ENCODE results near the gene COPZ1.

The COPZ1 gene

GRCh38 chr12:54359762-54360351, 34.9 kb downstream of the COPZ1 start:
- no peak for DNase-seq (ENCODE audit: low spot score)

GRCh38 chr12:54360717-54361456, 36.0 kb downstream of the COPZ1 start:
- peak; percentile 62 for DNase-seq (ENCODE audit: low spot score)

- no peak for DNase-seq (ENCODE audit: low spot score)
These were observed 38.1 kb downstream of the COPZ1 start for GRCh38 chr12:54363047-54363446.

GRCh38 chr12:54363618-54364017, 38.7 kb downstream of the COPZ1 start:
- no peak for DNase-seq (ENCODE audit: low spot score)

GRCh38 chr12:54364413-54364812, 39.5 kb downstream of the COPZ1 start, which contains the start of gene GPR84:
GPR84 (minus strand) TSS chr12:54364486; CDS start chr12:54363851, 635 bp downstream.
- no peak for DNase-seq (ENCODE audit: low spot score)

- no peak for DNase-seq (ENCODE audit: low spot score)
These were observed 43.2 kb downstream of the COPZ1 start for GRCh38 chr12:54368025-54368708.

GRCh38 chr12:54368709-54369596, 44.0 kb downstream of the COPZ1 start:
- DNase-seq (ENCODE audit: low spot score), result peak; percentile 82

- no peak for DNase-seq (ENCODE audit: low spot score)
These were observed 44.7 kb downstream of the COPZ1 start for GRCh38 chr12:54369597-54370131.

- peak; percentile 88 for DNase-seq (ENCODE audit: low spot score)
These were observed 45.3 kb downstream of the COPZ1 start for GRCh38 chr12:54370171-54370730.

- no peak for DNase-seq (ENCODE audit: low spot score)
These were observed 46.6 kb downstream of the COPZ1 start for GRCh38 chr12:54371328-54372112.

GRCh38 chr12:54372113-54372806, 47.3 kb downstream of the COPZ1 start:
- no peak for DNase-seq (ENCODE audit: low spot score)

GRCh38 chr12:54373649-54374561, 49.0 kb downstream of the COPZ1 start:
- DNase-seq (ENCODE audit: low spot score), result no peak

GRCh38 chr12:54374562-54375258, 49.8 kb downstream of the COPZ1 start:
- DNase-seq (ENCODE audit: low spot score), result no peak

- DNase-seq (ENCODE audit: low spot score), result no peak
These were observed 50.3 kb downstream of the COPZ1 start for GRCh38 chr12:54375259-54375579.

GRCh38 chr12:54376596-54376995, 51.7 kb downstream of the COPZ1 start:
- DNase-seq (ENCODE audit: low spot score), result no peak

GRCh38 chr12:54377007-54377406, 52.1 kb downstream of the COPZ1 start:
- no peak for DNase-seq (ENCODE audit: low spot score)

- no peak for DNase-seq (ENCODE audit: low spot score)
These were observed 53.0 kb downstream of the COPZ1 start for GRCh38 chr12:54377797-54378515.

All from HuH-7.5 (cell line).